Activated CD4-positive, alpha-beta T cell treated with anti-CD3 and anti-CD28 coated beads for 4 hours (primary cell): ENCODE data around the gene SHISA2.

Source experiments
- DNase-seq, 2 donors: peaks; one replicate each; pipeline ENCODE4 v3.0.0-alpha.2; 2020

The SHISA2 gene

DNA sequence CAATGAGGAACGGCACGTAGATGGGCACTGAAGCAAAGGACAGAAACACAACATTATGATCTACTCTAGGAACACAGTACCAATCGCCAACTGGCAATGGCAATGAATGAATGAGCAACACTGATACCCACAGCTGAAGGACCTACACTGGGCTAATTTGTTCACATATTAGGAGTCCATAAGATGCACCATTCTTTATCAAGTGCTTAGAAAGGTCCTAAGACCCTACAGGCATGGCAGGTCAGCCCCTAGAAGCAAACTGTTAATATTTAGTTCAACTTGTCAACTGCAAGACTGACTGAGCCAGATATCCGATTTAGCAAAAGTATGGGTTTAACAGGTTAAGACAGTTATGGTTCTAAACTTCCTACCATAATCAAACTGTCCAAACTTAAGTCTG is 4.8 kb downstream of the SHISA2 start:
- DNase-seq = no peak

DNA sequence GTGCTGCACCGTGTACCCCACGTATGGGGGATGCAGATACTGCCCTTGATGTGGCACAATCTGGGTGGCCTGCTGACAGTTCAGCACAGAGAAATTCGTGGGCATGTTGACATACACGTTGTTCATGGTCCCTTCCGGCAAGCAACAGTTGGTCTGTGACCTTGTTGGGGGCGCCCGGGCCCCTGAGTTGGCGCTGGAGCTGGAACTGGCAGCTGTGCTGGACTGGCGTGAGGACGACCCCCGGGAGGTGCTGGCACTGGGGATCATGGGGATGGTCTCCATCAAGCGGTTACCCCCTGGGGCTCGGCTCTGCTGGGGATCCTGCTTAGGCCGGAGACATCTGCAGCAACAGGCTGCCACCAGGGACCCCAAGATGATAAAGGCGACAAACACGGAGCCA is 5.2 kb downstream of the SHISA2 start:
- DNase-seq = no peak

DNA sequence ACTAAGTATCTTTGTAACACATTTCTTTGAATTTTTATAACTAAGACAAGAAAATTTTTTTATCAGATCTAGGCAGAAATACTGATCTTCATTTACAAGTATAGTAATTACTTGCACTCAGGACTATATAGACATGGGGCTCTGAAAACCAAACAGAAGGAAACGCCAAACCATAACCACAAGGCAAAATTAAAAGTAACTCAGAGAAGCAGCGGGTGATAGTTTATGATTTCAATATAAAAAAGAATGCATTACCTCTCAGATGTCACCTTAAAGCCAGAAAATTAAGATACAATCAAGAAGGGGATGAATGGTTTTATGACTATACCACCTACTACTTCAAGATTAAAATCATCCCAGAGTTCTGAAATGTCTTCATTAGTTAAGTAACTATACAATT is 6.7 kb downstream of the SHISA2 start:
- DNase-seq = no peak

DNA sequence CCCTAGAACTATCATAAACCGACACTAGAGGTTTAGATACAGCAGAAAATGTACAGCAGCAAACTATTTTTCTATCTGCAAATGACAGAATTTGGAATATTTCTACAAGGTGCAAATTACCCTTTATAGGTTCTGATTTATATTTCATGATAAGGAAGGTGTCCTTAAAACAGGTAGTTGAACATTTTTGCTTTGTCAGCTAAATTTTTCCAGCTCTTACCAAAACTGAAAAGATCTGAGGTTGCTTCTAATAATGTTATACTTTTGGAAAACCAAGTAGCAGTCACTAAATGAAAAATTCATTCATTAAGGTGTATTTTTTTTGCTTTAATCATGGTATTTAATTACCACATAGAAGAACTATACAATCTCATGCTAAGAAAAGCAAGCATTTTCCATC is 9.0 kb downstream of the SHISA2 start:
- DNase-seq = no peak

DNA sequence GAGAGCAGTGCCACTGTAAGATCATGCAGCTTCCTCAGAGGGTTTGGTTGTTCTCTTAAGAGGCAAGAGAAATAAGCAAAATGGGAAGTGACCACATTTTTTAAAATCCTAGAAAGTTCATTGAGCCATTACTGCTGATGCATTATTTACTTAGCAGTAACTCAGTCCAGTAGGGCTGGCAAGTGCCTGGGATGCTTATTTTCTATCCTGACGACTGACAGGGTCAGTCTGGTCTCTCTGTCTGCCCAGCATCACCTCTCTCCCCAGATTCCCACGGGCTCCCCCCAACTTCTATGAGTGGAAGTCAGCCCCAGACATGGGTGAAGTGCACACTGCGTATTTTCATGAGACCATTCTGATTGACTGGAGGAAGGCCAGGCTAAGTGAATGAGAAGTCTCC is 10.4 kb downstream of the SHISA2 start:
- DNase-seq = no peak

DNA sequence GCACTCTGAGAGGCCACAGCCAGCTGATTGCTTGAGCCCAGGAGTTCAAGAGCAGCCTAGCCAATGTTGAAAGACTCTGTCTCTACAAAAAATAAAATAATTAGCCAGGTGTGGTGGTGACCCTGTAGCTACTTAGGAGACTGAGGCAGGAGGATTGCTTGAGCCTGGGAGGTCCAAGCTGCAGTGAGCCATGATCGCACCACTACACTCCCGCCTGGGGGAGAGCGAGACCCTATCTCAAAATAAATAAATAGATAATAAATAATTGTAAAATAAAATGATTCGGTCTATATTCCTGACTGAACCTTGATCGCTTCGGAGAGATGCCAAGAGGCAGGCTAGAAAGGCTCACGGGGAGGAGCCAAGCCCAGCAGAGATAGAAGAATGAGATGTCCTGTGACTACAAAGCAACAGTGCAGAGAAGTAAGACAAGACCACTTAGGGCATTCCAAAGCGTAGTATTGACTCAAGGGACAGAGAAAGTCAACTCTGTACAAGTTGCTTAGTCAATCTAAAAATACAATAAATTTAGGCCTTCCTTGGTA is 12.8 kb downstream of the SHISA2 start:
- no peak for DNase-seq

DNA sequence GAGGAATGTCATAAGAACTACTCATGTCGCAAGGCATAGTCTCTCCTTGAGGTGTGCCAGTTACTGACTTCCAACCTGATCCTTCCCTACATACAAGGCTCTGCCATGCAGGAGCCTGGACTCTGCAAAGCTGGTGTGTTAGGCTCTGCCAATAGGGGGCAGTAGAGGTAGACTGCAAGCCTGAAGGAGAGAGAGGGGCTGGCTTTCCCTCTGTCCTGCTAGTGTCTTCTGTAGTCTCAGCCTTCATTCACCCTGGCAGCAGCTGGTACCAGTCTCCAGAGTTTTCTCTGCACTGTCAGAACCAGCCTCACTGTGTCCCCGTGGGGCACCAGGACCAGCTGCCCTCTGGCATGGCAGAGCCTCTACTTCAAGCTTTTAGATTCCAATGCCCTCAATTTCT is 14.5 kb downstream of the SHISA2 start:
- DNase-seq = peak in 1 of 2 donors; percentile 23

DNA sequence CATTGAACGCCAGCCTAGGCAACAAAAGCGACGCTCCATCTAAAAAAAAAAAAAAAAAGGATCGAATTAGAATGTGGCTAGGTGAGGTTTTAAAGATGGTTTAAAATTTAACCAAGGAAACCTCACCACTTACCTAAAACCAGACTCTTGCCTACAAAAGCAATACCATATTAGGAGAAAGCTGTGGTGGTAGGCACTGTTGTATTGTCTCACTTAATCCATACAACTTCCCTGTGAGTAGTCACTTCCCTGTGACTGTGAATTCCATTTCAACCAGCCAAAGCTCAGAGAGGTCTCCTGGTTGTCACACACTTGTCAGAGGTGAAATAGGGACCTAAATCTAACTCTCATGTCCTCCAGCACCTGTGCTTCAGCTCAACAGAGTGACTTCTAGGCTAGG is 15.4 kb downstream of the SHISA2 start:
- no peak for DNase-seq

DNA sequence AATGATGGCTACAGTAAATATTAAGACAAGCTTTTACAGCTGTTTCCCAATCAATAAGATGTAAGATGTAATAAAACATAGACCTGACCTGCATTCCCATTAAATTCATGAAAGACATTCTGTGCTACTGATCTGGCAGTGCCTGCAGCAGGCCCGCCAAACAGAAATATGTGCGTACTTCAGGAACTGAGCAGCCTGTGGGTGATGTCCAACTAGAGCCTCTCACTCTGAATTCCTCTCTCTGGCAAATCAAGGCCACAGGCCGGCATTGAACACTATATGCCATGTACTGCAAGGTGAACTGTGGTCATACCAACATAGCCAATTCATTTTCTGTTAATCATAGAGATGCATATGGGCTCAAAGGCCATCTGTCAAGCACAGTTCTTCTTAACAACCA is 17.8 kb downstream of the SHISA2 start:
- DNase-seq = no peak

DNA sequence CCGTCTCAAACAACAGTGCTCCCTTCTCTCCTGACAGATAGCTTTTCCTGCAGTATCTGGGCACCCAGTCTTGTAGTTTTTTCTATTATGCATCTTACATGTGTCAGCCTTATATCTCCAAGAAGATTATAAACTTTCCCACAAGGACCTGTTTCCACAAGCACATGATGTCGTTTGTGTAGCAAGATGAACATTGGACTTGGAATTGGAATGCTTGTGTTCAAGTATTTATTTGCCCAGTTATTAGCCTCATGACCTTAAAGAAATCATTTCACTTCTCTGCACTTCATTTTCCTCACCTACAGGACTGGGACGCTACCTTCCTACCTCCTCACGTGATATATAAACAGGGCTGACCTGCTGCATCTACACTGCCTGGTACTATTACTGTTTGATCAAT is 21.5 kb downstream of the SHISA2 start:
- DNase-seq = no peak

DNA sequence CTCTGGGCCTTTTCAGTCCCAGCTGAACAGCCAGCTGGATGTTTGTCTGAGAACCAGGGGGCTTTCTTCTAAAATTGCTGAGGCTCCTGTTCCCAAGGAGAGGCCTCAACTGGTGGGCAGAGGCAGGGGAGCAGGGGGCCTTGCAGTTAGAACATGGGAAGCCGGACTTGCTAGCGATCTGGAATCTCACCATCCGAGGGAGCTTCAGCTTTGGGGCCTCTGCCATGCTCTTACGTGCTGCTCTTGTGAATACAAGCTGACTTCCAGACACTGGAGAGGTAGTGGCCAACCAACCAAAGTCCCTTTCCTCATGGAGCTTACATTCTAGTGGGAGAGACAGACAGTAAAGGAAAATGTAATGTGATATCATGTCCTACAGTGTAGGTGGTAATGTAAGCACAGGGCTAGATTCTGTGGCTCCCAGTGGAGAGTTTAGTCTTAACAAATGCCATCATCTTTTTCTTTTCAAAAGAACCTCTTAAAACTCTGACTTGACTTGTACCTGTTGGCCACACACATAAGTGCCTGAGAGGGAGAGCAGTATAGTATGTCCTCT is 22.2 kb downstream of the SHISA2 start:
- DNase-seq = no peak

DNA sequence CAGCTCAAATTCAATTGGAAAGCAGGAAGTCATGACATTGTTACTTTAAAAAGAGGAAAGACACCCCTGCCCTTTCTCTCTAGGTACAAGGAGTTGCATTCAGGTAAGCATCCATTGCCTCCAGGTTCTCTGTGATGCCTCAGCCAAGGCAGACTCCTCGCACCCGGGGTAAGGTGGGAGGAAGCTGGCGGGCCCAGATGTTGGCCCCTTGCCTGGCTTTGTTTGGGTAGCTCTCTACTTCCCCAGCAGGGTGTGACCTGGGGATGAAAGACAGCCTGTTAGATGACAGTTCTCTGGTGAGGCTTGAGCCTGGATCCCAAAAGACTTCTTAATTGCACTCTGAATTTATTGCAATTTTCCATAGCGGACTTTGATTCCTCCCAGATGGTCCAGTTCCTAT is 25.6 kb downstream of the SHISA2 start:
- no peak for DNase-seq

DNA sequence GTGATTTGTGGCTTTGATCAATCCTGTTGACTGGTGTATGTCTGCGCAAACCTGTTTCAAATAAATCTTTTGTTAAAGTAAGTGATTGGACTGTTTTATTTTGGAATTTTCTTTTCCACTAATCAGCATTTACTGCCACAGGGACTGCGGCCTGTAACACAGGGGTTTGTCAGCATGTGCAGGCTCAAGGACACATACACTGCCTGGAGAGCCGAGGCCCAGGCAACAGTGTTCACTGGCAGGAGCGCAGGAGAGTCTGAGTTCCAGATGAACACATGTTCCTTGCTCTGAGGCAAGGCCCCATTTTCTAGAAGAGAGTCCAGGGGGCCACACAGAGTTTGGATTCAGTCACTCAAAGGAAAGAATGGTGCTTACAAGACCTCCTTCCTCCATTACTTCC is 26.0 kb downstream of the SHISA2 start:
- DNase-seq = no peak

DNA sequence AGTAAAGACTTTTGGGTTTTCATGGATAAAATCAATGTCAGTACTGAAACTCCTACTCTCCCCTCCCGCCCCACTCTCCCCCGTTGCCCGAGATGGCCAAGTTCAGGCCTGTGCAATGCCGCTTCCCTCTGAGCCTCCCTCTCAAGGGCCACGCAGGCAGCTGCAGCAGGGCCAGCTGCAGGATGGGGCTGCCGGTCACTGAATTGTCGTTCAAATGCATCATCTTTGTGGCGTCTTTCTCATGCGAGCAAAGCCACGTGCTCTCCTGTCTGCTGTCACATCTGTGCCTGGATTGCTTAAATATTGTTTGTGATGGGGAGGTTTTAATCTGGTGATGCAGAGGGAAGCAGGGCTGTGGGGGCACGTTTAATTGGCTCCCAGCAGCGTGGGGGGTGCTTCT is 26.6 kb downstream of the SHISA2 start:
- no peak for DNase-seq

DNA sequence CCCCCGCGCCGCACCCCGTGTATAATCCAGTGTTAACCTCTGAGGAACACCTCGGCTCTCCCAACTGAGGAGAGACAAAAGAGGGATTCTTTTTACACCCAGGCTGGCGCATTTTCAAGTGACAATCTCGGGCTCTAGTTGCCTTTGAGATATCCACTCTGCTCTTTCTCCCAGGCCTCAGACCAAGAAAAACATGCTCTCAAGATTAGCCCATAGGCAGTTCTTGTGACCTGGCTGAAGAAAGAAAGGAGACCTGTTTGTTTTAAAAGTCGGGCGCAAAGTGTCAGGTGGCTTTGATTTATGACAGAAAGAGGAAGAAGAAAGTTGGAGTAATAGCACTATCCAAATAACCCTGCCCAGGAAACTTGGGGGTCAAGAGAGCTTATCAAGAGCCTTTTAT is 27.3 kb downstream of the SHISA2 start:
- DNase-seq = no peak

DNA sequence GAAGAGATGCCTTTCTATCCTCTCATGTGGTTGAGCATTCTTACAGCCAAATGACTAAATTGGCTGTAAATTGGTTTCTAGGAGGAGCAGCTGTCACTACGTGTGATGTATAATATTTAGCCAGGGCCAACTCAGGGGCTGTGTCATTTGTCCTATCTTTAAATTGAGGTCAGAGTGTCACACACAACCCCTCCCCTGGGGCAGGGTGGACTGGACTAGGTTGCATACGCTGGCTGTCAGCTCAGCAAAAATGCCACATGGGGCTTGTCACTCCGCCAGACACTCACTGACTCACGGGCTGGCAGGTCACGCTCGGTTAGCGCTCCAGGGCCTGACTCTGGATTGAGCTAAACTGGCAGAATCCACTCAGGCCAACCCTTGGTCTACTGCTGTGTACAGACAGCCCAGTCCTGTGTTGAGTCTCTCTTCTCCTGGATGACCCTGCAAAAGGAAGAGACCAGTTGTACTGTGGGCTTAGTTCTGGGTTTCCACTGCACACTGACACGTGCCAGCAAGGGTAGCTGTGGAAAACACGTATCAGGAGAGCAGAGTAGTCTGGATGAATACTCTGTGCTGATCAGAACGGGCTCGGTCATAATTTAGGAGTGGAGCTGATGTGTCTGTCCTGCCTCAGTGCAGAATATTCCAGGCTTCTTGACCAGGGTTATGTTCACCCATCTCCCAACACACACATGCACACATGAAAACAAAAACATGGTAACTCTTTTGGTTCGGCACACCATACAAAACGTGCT is 29.1 kb downstream of the SHISA2 start:
- no peak for DNase-seq

DNA sequence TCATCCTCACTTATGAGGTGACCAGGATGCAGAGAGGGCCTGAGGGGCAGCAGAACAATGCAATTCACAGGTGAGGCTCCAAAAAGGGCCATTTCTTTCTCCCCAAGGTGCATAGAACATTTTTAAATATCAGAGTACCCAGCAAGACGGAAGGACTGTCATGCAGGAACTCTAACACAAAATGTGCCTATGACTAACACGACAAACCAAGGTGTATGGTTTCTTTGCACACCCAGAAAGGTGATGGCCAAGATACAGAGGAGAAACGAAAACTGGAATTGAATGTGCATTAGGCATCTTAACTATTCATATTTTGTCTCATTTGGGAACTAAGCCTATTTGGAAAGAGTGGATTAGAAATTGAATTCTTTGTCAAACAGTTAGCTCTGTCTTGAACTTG is 29.9 kb downstream of the SHISA2 start:
- DNase-seq = no peak

DNA sequence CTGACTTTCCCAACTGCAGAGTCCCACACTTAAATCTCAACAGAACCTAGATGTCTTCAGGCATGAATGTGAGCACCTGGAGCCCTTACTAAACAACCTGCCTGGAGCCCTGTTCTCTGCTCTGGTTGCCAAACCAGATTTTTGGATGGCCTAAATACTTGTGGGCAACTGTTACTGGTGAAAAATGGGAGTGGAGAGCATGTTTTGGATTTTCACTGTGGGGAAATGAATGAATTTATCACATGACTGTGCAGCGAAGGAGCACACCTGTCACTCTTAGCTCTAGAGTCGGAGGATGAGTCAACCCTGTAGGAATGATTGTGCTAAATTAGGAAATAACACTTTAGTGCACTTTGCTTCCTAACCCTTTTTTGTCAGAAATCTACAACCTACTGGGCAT is 30.3 kb downstream of the SHISA2 start:
- DNase-seq = no peak

DNA sequence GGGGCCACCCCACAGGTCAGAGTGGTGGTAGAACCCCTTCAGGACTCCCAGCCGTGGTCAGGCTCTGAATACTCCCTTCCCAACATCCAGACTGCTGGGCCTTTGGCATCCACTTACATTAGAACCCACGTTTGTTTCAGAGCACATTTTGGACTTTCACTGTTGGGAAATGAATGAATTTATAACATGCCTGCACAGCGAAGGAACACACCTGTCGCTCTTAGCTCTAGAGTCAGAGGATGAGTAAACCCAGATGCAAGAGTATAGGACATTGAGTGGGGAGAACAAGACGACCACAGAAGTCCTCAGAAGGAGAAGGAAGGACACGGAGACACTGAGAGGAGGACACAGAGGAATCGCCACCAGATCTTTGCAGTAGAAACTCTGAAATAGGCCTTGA is 30.9 kb downstream of the SHISA2 start:
- no peak for DNase-seq

DNA sequence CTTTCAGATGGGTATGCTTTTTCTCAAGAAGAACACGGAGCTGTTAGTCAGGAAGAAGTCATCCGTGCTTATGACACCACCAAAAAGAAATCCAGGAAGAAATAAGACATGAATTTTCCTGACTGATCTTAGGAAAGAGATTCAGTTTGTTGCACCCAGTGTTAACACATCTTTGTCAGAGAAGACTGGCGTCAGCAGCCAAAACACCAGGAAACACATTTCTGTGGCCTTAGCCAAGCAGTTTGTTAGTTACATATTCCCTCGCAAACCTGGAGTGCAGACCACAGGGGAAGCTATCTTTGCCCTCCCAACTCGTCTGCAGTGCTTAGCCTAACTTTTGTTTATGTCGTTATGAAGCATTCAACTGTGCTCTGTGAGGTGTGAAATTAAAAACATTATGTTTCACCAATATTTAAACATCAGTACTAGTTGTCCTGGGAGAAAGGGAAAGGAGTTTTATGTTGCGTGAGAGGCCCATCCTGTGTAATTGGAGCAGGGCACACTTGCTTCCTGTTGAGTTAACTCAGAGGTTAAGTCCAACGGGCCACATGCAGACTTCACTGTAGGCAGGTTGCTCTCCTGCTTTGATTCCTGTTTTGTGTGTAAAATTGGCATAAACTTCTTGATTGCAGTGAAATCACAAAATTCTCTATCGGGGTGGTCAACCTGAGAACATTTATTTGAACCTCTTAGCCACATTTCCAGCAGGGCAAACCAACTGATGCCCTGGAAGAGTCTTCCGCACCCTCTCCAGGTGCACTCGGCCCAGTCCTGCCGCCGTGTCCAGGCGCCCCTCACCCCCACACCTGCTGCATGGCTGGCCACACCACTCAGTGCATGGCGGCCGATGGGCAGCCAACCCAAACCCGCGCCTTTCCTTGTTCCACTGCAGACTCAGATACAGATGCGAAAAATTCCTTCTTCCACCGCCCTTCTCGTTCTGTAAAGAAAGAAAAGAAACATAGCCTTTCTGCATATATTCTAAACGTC is 31.6 kb downstream of the SHISA2 start:
- no peak for DNase-seq

DNA sequence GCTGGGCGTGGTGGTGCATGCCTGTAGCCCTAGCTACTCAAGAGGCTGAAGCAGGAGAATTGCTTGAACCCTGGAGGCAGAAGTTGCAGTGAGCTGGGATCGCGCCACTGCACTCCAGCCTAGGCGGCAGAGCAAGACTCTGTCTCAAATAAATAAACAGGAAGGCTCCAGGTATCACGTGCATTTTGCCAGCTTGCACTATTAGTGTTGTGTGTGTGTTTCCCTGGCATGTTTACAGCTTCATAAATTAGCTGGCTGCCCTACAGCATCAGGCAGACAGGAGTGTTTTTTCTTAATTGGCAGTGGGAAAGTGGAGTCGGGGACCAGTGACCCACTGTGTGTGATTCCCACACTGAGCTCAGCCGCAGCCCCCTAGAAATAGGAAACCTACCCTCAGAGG is 32.6 kb downstream of the SHISA2 start:
- no peak for DNase-seq

DNA sequence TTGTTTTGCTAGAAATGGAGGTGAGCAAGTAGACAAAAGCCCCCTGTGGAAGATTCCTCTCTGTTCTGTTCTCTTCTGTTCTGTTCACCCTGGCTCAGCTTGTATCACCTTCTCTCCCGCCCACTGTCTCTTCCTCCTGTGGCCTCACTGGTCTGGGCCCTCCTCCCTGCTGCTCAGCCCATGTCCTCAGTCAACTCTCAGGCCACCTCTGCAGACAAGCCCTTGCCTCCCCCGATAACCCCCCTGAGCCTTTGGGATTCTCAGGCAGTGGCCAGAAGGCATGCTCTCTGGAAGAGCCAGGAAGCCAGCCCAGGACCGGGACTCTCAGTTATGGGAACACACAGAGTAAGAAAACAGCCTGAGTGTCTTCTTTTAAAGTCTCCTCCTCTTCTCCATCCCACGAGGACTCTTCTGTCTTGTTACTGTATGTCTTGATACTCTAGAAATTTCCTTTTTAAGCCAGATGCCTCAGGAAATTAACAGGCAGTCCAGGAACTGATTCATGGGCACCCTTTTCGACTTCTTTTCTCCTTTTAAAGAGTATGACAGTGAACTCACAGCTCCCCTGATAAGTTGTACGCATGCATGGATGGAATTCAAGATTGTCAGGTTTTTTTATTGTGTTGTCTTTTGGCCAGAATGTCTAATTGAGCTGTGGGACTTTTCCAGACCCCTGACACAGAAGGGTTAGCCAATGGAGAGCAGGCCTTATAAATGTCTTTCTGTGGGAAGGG is 33.7 kb downstream of the SHISA2 start:
- DNase-seq = no peak
